UCSD-AML1 (cell line): Measurements from ENCODE around the gene TWNK.
"Not testable (repeated sequence)": the region's sequence is repeated elsewhere in the genome, so short reads cannot be mapped to it uniquely, and the experiment has no call there.

Experiments used
- DNase-seq: peaks from one replicate; lab custom pipeline; 2025; ENCODE audit not compliant: unreplicated experiment; lab: John Stamatoyannopoulos, UW

Gene TWNK

GRCh38 chr10:100972904-100973535 lies 14.3 kb upstream of the TWNK start:
- DNase-seq, result no peak

- DNase-seq, result not testable (repeated sequence)
Observed at GRCh38 chr10:100975397-100975796, 11.9 kb upstream of the TWNK start.

GRCh38 chr10:100976906-100977305 lies 10.4 kb upstream of the TWNK start:
- no peak for DNase-seq

GRCh38 chr10:100977436-100977835 lies 9.9 kb upstream of the TWNK start:
- no peak for DNase-seq

GRCh38 chr10:100978121-100978900 lies 9.0 kb upstream of the TWNK start:
- no peak for DNase-seq

- DNase-seq, result no peak
Observed at GRCh38 chr10:100978901-100979195, 8.5 kb upstream of the TWNK start.

- no peak for DNase-seq
Observed at GRCh38 chr10:100979791-100980272, 7.5 kb upstream of the TWNK start.

- DNase-seq, result no peak
Observed at GRCh38 chr10:100980311-100980710, 7.0 kb upstream of the TWNK start.

GRCh38 chr10:100980711-100981110 lies 6.6 kb upstream of the TWNK start:
- no peak for DNase-seq

GRCh38 chr10:100981178-100981772 lies 6.1 kb upstream of the TWNK start:
- no peak for DNase-seq

- no peak for DNase-seq
Observed at GRCh38 chr10:100982916-100983830, 4.2 kb upstream of the TWNK start.

- no peak for DNase-seq
Observed at GRCh38 chr10:100983868-100984671, 3.3 kb upstream of the TWNK start.

- no peak for DNase-seq
Observed at GRCh38 chr10:100984672-100985177, 2.6 kb upstream of the TWNK start.

- no peak for DNase-seq
Observed at GRCh38 chr10:100985336-100985735, 2.0 kb upstream of the TWNK start.

- no peak for DNase-seq
Observed at GRCh38 chr10:100986623-100986951, 756 bp upstream of the TWNK start.

- DNase-seq, result no peak
Observed at GRCh38 chr10:100987685-100988049, 324 bp downstream of the TWNK start.

- DNase-seq, result no peak
Observed at GRCh38 chr10:100988166-100988565, 823 bp downstream of the TWNK start.

- DNase-seq, result no peak
Observed at GRCh38 chr10:100989088-100989487, 1.7 kb downstream of the TWNK start.

- no peak for DNase-seq
Observed at GRCh38 chr10:100993986-100994708, 6.8 kb downstream of the TWNK start.

- DNase-seq, result no peak
Observed at GRCh38 chr10:100995181-100995580, 7.8 kb downstream of the TWNK start.
